ENCODE measurements around the gene ATAD3B.
"Not testable (repeated sequence)": the region's sequence is repeated elsewhere in the genome, so short reads cannot be mapped to it uniquely, and the experiment has no call there.

DNA sequence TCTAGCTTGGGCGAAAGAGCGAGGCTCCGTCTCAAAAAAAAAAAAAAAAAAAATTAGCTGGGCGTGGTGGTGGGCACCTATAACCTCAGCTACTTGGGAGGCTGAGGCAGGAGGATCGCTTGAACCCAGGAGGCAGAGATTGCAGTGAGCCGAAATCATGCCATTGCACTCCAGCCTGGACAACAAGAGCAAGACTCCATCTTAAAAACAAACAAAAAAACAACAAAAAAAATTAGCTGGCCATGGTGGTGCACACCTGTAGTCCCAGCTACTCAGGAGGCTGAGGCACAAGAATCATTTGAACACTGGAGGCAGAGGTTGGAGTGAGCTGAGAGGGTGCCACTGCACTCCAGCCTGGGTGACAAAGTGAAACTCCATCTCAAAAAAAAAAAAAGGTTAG, 42.6 kb upstream of the ATAD3B start:
- not testable (repeated sequence) for TF ChIP-seq CTCF, POLR2A (IDR thresholded peaks at IDR 0.05)

Measured in right lobe of liver (tissue), 4 donors.